ENCODE results near the gene NPAS3. TPM values are rescaled to one million over a fixed set of nuclear protein-coding genes. Genes with fewer than 3 reads are reported as not detected.
A peak's percentile ranks its signal among the peaks of the same experiment; 100 is the strongest.
"Not testable (repeated sequence)": the region's sequence is repeated elsewhere in the genome, so short reads cannot be mapped to it uniquely, and the experiment has no call there.

Gene NPAS3
- total RNA-seq, 1 experiment from 2014 or later: 1.9 TPM

- no peaks in the 10 kb centered on the region for H3K9me3 ChIP-seq
- H3K4me3 ChIP-seq: no peak overlapping the region
- no peak for DNase-seq
- no peaks in the 10 kb centered on the region for H3K36me3 ChIP-seq
- H3K27me3 ChIP-seq: no peaks in the 10 kb centered on the region
Observed at GRCh38 chr14:33081259-33081658, 142.6 kb downstream of the NPAS3 start.

- Histone ChIP-seq H3K36me3 (no peaks in the 10 kb centered on the region), H3K9me3 (no peaks in the 10 kb centered on the region), H3K4me3 (no peak overlapping the region), H3K27me3 (no peaks in the 10 kb centered on the region)
- DNase-seq: no peak
Observed at GRCh38 chr14:33085799-33086198, 147.1 kb downstream of the NPAS3 start.

GRCh38 chr14:33088274-33088673 lies 149.6 kb downstream of the NPAS3 start:
- not testable (repeated sequence) for H3K36me3 ChIP-seq, H3K4me3 ChIP-seq, H3K27me3 ChIP-seq, DNase-seq, H3K9me3 ChIP-seq

- no peak overlapping the region for H3K4me3 ChIP-seq
- no peaks in the 10 kb centered on the region for H3K9me3 ChIP-seq
- DNase-seq: no peak
- H3K36me3 ChIP-seq: no peaks in the 10 kb centered on the region
- no peaks in the 10 kb centered on the region for H3K27me3 ChIP-seq
Observed at GRCh38 chr14:33098016-33098415, 159.3 kb downstream of the NPAS3 start.

- no peak for DNase-seq
- Histone ChIP-seq H3K36me3 (no peaks in the 10 kb centered on the region), H3K9me3 (no peaks in the 10 kb centered on the region), H3K4me3 (no peak overlapping the region), H3K27me3 (no peaks in the 10 kb centered on the region)
Observed at GRCh38 chr14:33103489-33103888, 164.8 kb downstream of the NPAS3 start.

GRCh38 chr14:33103966-33104365 lies 165.3 kb downstream of the NPAS3 start:
- H3K4me3 ChIP-seq: no peak overlapping the region
- no peaks in the 10 kb centered on the region for H3K36me3 ChIP-seq
- H3K9me3 ChIP-seq: no peaks in the 10 kb centered on the region
- H3K27me3 ChIP-seq: no peaks in the 10 kb centered on the region
- DNase-seq: no peak

GRCh38 chr14:33110737-33111443 lies 172.2 kb downstream of the NPAS3 start:
- no peak for DNase-seq
- Histone ChIP-seq H3K36me3 (no peaks in the 10 kb centered on the region), H3K27me3 (no peaks in the 10 kb centered on the region), H3K4me3 (no peak overlapping the region), H3K9me3 (no peaks in the 10 kb centered on the region)

GRCh38 chr14:33114331-33114730 lies 175.7 kb downstream of the NPAS3 start:
- Histone ChIP-seq H3K36me3 (no peaks in the 10 kb centered on the region), H3K27me3 (no peaks in the 10 kb centered on the region), H3K4me3 (no peak overlapping the region), H3K9me3 (no peaks in the 10 kb centered on the region)
- no peak for DNase-seq

- no peak overlapping the region for H3K4me3 ChIP-seq
- no peaks in the 10 kb centered on the region for H3K36me3 ChIP-seq
- DNase-seq: no peak
- no peaks in the 10 kb centered on the region for H3K9me3 ChIP-seq
- H3K27me3 ChIP-seq: no peaks in the 10 kb centered on the region
Observed at GRCh38 chr14:33118668-33119067, 180.0 kb downstream of the NPAS3 start.

GRCh38 chr14:33120341-33120740 lies 181.7 kb downstream of the NPAS3 start:
- peak; percentile 4 for DNase-seq
- H3K4me3 ChIP-seq: no peak overlapping the region
- H3K9me3 ChIP-seq: no peaks in the 10 kb centered on the region
- no peaks in the 10 kb centered on the region for H3K36me3 ChIP-seq
- H3K27me3 ChIP-seq: no peaks in the 10 kb centered on the region

- H3K27me3 ChIP-seq: no peaks in the 10 kb centered on the region
- no peaks in the 10 kb centered on the region for H3K36me3 ChIP-seq
- H3K4me3 ChIP-seq: no peak overlapping the region
- DNase-seq: no peak
- no peaks in the 10 kb centered on the region for H3K9me3 ChIP-seq
Observed at GRCh38 chr14:33120966-33121365, 182.3 kb downstream of the NPAS3 start.

- H3K27me3 ChIP-seq: no peaks in the 10 kb centered on the region
- H3K9me3 ChIP-seq: no peaks in the 10 kb centered on the region
- H3K36me3 ChIP-seq: no peaks in the 10 kb centered on the region
- DNase-seq: no peak
- no peak overlapping the region for H3K4me3 ChIP-seq
Observed at GRCh38 chr14:33123281-33123680, 184.6 kb downstream of the NPAS3 start.

GRCh38 chr14:33126433-33126832 lies 187.8 kb downstream of the NPAS3 start:
- DNase-seq: no peak
- Histone ChIP-seq H3K4me3 (no peak overlapping the region), H3K27me3 (no peaks in the 10 kb centered on the region)

GRCh38 chr14:33127531-33127930 lies 188.9 kb downstream of the NPAS3 start:
- Histone ChIP-seq H3K36me3 (no peaks in the 10 kb centered on the region), H3K9me3 (no peaks in the 10 kb centered on the region), H3K27me3 (no peaks in the 10 kb centered on the region), H3K4me3 (no peak overlapping the region)
- no peak for DNase-seq

More at GRCh38 chr14:33126433-33126832, 187.8 kb downstream of the NPAS3 start:
- H3K36me3 ChIP-seq: no peaks in the 10 kb centered on the region
- H3K9me3 ChIP-seq: no peaks in the 10 kb centered on the region

GRCh38 chr14:33131801-33132200 lies 193.1 kb downstream of the NPAS3 start:
- Histone ChIP-seq H3K9me3 (no peaks in the 10 kb centered on the region), H3K4me3 (no peak overlapping the region), H3K27me3 (no peaks in the 10 kb centered on the region), H3K36me3 (no peaks in the 10 kb centered on the region)
- no peak for DNase-seq

- Histone ChIP-seq H3K4me3 (no peak overlapping the region), H3K36me3 (no peaks in the 10 kb centered on the region), H3K27me3 (no peaks in the 10 kb centered on the region), H3K9me3 (no peaks in the 10 kb centered on the region)
- no peak for DNase-seq
Observed at GRCh38 chr14:33134162-33134561, 195.5 kb downstream of the NPAS3 start.

GRCh38 chr14:33134975-33135374 lies 196.3 kb downstream of the NPAS3 start:
- H3K36me3 ChIP-seq: no peaks in the 10 kb centered on the region
- DNase-seq: no peak

GRCh38 chr14:33150666-33151428 lies 212.2 kb downstream of the NPAS3 start:
- no peaks in the 10 kb centered on the region for H3K36me3 ChIP-seq
- no peak for DNase-seq
- no peaks in the 10 kb centered on the region for H3K27me3 ChIP-seq
- H3K4me3 ChIP-seq: no peak overlapping the region
- no peaks in the 10 kb centered on the region for H3K9me3 ChIP-seq

More at GRCh38 chr14:33134975-33135374, 196.3 kb downstream of the NPAS3 start:
- H3K4me3 ChIP-seq: no peak overlapping the region
- H3K9me3 ChIP-seq: no peaks in the 10 kb centered on the region
- H3K27me3 ChIP-seq: no peaks in the 10 kb centered on the region

Data from MG63 (cell line).